Measurements from ENCODE around the gene LDLRAD4.

The LDLRAD4 gene

GRCh38 chr18:13630716-13631268 is 412.2 kb downstream of the LDLRAD4 start:
- H4K20me1 ChIP-seq (ENCODE audit: low read depth, low read length): no peaks in the 10 kb centered on the region
- no peaks in the 10 kb centered on the region for H3K79me2 ChIP-seq (ENCODE audit: insufficient read depth, low read length)

GRCh38 chr18:13633700-13634099 is 415.1 kb downstream of the LDLRAD4 start:
- H3K36me3 ChIP-seq (ENCODE audit: low read length): no peaks in the 10 kb centered on the region
- peaks cover 13% of the 10 kb centered on the region; the same call in 1 of the 2 replicates for H3K9me3 ChIP-seq (ENCODE audit: insufficient read depth, low read length)
- peaks cover 4% of the 10 kb centered on the region; the same call in 1 of the 2 replicates for H3F3A ChIP-seq (ENCODE audit: insufficient read depth)
- H3K9me2 ChIP-seq (replicated peaks; ENCODE audit: insufficient read depth, low read length): no peaks in the 10 kb centered on the region
- no peaks in the 10 kb centered on the region for H3K27me3 ChIP-seq (ENCODE audit: low read length)
- no peak overlapping the region for H3K4me3 ChIP-seq (ENCODE audit: insufficient read depth, low read length, poor library complexity, severe bottlenecking)
- H3K79me2 ChIP-seq (ENCODE audit: insufficient read depth, low read length): no peaks in the 10 kb centered on the region
- no peak overlapping the region for H3K9ac ChIP-seq (ENCODE audit: low read length)
- no peak overlapping the region for H3K27ac ChIP-seq (ENCODE audit: low read depth, low read length)
- H3K4me2 ChIP-seq (ENCODE audit: low read depth, low read length, poor library complexity, severe bottlenecking): no peak overlapping the region
- no peak overlapping the region for H2AFZ ChIP-seq (ENCODE audit: low read depth, low read length, severe bottlenecking)
- TF ChIP-seq CTCF (IDR thresholded peaks at IDR 0.05; ENCODE audit: insufficient read depth, low read length, poor library complexity, severe bottlenecking) (no peak), EZH2phosphoT487 (conservative IDR thresholded peaks at IDR 0.05; ENCODE audit: low read length) (no peak)
- H4K20me1 ChIP-seq (ENCODE audit: low read depth, low read length): no peaks in the 10 kb centered on the region

More at GRCh38 chr18:13630716-13631268, 412.2 kb downstream of the LDLRAD4 start:
- Histone ChIP-seq H3K9ac (ENCODE audit: low read length) (no peak overlapping the region), H3K9me2 (replicated peaks; ENCODE audit: insufficient read depth, low read length) (no peaks in the 10 kb centered on the region), H3F3A (ENCODE audit: insufficient read depth) (peaks cover 4% of the 10 kb centered on the region; the same call in 1 of the 2 replicates), H3K27ac (ENCODE audit: low read depth, low read length) (no peak overlapping the region), H3K27me3 (ENCODE audit: low read length) (no peaks in the 10 kb centered on the region), H3K4me3 (ENCODE audit: insufficient read depth, low read length, poor library complexity, severe bottlenecking) (no peak overlapping the region), H3K36me3 (ENCODE audit: low read length) (no peaks in the 10 kb centered on the region), H3K9me3 (ENCODE audit: insufficient read depth, low read length) (peaks cover 13% of the 10 kb centered on the region; the same call in 1 of the 2 replicates), H2AFZ (ENCODE audit: low read depth, low read length, severe bottlenecking) (no peak overlapping the region), H3K4me2 (ENCODE audit: low read depth, low read length, poor library complexity, severe bottlenecking) (no peak overlapping the region)
- TF ChIP-seq CTCF (IDR thresholded peaks at IDR 0.05; ENCODE audit: insufficient read depth, low read length, poor library complexity, severe bottlenecking): no peak
- TF ChIP-seq EZH2phosphoT487 (conservative IDR thresholded peaks at IDR 0.05; ENCODE audit: low read length): no peak

GRCh38 chr18:13635046-13635445 is 416.5 kb downstream of the LDLRAD4 start:
- Histone ChIP-seq H3K9me3 (ENCODE audit: insufficient read depth, low read length) (peaks cover 13% of the 10 kb centered on the region; the same call in 1 of the 2 replicates), H3F3A (ENCODE audit: insufficient read depth) (no peaks in the 10 kb centered on the region), H3K4me3 (ENCODE audit: insufficient read depth, low read length, poor library complexity, severe bottlenecking) (no peak overlapping the region), H3K27ac (ENCODE audit: low read depth, low read length) (no peak overlapping the region), H4K20me1 (ENCODE audit: low read depth, low read length) (no peaks in the 10 kb centered on the region), H3K27me3 (ENCODE audit: low read length) (no peaks in the 10 kb centered on the region), H3K4me2 (ENCODE audit: low read depth, low read length, poor library complexity, severe bottlenecking) (no peak overlapping the region), H3K9ac (ENCODE audit: low read length) (no peak overlapping the region), H2AFZ (ENCODE audit: low read depth, low read length, severe bottlenecking) (no peak overlapping the region), H3K79me2 (ENCODE audit: insufficient read depth, low read length) (no peaks in the 10 kb centered on the region), H3K36me3 (ENCODE audit: low read length) (no peaks in the 10 kb centered on the region), H3K9me2 (replicated peaks; ENCODE audit: insufficient read depth, low read length) (no peaks in the 10 kb centered on the region)
- TF ChIP-seq EZH2phosphoT487 (conservative IDR thresholded peaks at IDR 0.05; ENCODE audit: low read length) (no peak), CTCF (IDR thresholded peaks at IDR 0.05; ENCODE audit: insufficient read depth, low read length, poor library complexity, severe bottlenecking) (no peak)

Measured in SU-DHL-6 (cell line).